NCI-H2081 treated with DMSO at 0.1 percent for 48 hours (cell line): ENCODE results near the gene HDAC4.

Experiments
- DNase-seq: peaks from one replicate; lab custom pipeline; 2025; lab: John Stamatoyannopoulos, UW

HDAC4 gene

GRCh38 chr2:239064253-239064652 is 336.6 kb downstream of the HDAC4 start:
- DNase-seq, result no peak

DNA sequence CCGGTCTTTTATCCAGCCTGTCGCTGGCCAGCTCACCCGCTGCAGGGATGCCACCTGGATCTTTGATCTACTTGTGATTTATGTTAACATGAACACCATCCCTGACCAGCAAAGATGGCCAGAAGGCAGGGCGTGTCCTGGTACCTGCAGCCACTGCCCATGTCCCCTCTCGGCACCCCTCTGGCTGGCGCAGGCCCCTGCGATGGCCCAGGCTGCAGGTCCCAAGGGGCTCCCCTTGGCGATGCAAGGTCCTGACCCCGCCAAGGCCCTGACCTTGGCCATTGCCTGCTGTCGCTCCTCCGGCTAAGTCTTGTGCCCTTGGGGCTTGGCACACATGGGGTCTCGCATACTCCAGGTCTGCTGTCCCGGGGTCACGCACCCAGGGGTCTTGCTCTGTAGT is 338.1 kb downstream of the HDAC4 start:
- no peak for DNase-seq

DNA sequence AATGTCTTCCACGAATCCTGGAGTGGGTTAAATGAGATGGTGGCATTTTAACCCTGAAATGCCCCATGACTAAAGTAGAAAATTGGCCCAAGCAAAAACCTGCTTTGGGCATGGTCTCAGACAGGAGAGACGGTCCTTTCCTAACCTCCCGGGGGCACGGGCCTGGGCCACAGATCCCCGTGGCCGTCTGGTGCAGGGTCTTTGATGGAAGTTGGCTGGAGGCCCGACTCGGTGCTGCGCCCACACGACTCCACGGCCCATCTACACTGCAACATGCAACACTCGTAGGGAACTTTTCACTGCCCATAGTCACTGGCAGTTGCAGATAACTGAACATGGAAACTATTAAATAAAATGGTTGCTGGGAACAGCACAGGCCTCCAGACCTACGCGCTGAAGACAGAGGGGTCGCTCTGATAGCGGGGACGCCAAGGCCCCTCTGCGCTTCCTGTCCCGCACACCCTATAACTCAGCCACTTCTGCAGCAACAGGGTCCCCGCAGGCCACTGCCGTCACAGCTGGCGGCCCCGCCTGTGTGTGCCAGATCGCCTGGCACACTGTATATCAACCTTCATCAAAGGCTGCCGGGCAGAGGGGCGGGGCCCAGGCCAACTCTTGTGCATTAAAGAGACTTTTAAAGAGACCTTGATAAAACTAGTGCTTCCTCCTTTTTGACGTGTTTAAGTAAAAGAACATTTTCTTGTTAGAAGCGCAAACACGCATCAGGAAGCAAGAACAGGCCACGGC is 338.8 kb downstream of the HDAC4 start:
- no peak for DNase-seq

DNA sequence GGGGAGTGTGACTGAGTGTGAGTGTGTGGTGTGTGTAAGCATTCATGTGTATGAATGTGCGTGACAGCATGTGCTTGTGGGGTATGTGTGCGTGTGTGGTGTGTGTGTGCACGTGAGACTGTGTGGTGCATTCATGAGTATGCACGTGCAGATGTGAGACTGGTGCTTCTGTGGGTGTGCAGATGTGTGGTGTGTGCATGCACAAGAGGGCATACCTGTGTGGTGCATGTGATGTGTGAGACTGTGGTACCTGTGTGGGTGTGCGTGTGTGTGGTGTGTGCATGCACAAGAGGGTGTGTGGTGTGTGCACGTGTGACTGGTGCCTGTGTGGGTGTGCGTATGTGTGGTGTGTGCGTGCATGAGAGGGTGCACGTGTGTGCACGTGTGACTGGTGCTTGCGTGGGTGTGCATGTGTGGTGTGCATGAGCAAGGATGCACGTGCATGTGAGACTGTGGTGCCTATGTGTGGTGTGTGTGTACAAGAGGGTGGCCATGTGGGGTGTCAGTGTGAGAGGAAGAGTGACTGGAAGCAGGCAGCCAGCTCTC is 339.6 kb downstream of the HDAC4 start:
- DNase-seq, result no peak

GRCh38 chr2:239060676-239061075 is 340.1 kb downstream of the HDAC4 start:
- DNase-seq, result no peak

DNA sequence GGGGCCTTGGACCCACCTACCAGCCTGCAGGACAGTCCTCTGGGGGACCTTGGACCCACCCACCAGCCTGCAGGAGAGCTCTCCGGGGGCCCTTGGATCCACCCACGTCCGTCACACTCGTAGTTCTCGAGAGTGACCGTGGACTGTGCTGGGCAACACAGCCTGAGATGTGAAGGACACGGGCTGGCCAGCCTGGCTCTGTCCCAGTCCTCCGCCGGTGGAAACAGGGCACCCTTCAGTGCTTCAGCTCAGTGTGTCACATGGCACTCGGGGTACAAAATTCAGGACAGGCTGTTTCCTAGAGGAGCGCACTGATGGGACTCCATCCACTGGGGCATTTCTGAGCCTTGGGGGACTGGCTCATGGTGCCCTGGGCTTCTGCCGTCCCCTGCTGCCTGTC is 341.0 kb downstream of the HDAC4 start:
- no peak for DNase-seq

DNA sequence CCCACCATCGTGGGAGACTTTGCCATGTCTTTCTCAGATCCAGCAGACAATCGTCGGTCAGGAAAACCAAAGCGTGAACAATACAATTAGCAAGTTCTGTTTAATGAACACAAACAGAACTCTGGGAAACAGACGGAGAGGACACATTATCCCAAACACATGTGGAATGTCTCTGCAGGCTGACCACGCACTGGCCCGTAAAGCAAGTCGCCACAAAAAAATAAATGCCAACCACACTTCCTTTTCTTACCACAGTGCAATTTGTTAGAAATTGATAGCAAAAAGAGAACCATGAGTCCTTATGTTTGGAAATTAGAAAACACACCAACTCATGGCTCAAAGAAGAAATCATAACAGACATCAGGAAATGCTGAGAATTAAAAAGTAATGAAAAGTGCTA is 342.1 kb downstream of the HDAC4 start:
- DNase-seq, result no peak

DNA sequence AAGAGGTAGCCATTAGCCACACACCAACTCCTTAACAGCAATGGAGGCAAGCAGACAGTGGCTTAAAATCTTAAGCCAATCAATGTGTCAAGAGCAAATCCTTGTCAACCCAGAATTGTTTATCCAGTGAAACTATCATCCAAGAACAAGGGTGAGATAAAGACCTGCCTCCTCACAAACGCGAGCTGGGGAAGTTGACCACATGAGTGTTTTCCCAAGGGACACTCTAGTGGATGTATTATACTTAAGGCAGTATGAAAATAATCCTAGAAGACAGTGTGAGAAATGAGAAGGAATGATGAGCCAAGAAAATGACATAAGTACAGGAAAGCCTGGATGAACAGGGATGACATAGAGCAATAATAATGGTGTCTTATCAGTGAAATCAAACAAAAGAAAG is 343.3 kb downstream of the HDAC4 start:
- DNase-seq, result no peak

DNA sequence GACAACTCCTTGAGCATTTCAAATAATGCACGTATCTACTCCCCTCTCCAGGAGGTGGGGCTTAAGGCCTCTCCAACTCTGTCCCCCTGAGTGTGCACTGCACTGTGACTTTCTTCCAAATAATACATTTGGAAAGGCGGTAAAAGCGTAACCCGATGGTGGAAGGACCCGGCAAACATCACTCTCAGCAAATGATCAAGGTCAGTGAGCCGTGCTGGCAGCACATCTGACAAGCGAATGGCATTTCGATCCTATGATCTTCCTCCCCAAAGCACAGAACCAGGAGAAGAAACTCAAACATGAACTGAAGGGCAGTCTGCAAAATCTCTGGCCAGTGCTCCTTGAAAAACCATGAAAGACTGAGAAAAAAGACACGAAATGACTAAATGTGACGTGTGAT is 344.2 kb downstream of the HDAC4 start:
- DNase-seq, result no peak

DNA sequence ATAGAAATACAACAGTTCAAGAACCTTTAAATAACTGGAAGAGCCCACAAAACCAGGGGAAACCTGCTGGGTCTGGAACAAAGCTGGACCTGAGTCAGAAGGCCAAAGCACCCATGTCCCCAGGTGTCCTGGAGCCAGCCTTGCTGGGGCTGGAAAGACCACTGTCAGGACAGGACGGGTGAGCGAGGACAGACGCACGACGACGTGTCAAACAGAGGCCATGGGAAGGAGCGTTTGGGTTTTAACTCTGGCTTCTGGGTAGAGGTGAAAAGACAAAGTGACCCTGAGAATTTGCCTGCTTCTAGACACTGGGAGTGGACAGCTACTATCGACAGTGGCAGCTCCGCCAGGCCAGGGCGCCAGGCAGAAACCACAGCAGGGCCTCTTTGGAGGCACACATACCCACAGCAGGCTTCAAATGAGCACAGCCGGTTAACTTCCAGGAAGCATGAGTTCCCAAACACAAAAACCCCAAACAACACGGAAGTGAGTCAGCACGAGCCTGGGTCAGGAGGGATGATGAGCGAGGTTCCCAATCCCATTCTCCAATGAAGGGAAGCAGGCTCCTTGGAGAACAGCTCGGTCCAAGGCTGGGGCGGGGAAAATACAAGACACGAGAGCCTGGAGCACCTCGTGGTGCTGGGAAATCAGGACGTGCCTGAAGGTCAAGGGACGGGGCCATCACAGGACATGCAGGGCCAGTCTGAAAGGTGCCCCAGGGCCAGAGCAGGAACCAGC is 344.9 kb downstream of the HDAC4 start:
- DNase-seq, result no peak

- no peak for DNase-seq
These were observed 345.9 kb downstream of the HDAC4 start for GRCh38 chr2:239054921-239055320.

GRCh38 chr2:239053801-239054503 is 346.9 kb downstream of the HDAC4 start:
- DNase-seq, result no peak

- DNase-seq, result no peak
These were observed 347.8 kb downstream of the HDAC4 start for GRCh38 chr2:239052798-239053665.

DNA sequence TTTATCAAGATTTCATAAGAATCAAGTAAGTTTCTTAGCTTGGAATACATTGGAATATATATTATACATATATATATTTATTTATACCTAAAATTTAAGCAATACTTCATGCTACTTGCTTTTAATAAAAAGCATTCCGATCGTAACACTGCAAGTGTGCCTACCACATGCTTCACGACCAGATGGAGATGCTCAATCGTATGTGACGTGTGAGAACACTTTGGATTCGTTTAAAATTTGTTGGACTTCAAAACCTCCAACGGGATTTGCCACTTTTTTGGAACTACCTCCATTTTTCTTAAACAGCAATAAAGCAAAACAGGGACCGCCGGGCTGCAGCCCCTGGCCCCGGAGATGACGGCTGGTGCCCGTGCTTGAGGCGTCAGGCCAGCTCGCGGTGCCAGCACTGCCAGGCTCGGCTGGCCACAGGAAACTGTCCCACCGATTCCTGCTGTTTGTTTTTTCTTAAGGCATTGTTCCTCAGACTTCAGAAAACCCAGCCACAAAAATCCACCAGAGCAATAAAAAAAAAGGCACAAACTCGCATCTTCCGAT is 348.9 kb downstream of the HDAC4 start:
- DNase-seq, result no peak

DNA sequence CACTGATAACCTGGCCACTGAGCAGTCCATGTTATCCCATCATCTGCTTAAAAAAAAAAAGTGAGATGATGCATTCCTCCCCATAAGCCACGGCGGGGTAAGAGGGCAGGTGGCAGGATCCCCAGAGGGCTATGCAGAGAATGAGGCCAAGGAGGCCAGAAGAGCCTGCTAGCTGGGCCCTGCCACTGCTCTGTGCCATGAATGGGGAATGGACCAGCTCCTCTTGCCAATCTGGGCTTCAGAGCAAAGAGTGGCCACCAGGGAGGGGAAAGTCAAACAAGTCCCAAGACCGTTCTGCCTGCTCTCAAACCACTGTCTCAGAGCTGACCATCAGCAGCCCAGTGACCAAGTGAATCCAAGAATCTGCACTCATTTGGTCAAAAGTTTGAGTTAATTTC is 350.6 kb downstream of the HDAC4 start:
- no peak for DNase-seq

GRCh38 chr2:239049421-239050251 is 351.2 kb downstream of the HDAC4 start:
- no peak for DNase-seq

GRCh38 chr2:239048736-239049135 is 352.1 kb downstream of the HDAC4 start:
- no peak for DNase-seq

GRCh38 chr2:239047861-239048260 is 353.0 kb downstream of the HDAC4 start:
- DNase-seq, result no peak

- no peak for DNase-seq
These were observed 353.4 kb downstream of the HDAC4 start for GRCh38 chr2:239047420-239047819.

GRCh38 chr2:239046822-239047221 is 354.0 kb downstream of the HDAC4 start:
- no peak for DNase-seq

DNA sequence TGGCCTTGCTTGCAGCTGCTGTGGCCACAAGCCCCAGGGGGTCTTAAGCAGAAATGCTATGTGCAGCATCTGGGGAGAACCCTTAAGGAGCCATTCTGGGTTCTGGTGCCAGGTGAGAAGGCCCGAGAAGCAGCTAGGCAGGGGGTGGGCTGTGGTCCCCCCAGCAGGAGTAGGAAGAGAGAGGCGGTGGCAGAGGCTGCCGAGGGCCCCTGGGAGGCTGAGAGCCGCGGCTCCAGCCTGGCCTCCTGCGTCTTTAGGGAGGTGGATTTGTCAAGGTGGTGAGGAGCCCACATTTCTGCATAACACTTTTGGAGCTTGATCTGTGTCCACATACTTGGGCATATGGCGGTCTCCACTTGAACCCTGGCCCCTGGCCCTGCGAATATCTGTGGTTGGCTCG is 356.5 kb downstream of the HDAC4 start:
- no peak for DNase-seq
